Astrocyte (in vitro differentiated cells and primary cell): ENCODE data around the gene ANKRD28. TPM values are rescaled to one million over a fixed set of nuclear protein-coding genes. Genes with fewer than 3 reads are reported as not detected.

Experiments used
- DNase-seq: peaks from one replicate; pipeline ENCODE4 v3.0.0-alpha.2; 2010; ENCODE audit warnings: low read depth
- FAIRE-seq: peaks from 2 replicates; lab custom pipeline; 2011; peaks lifted over from hg19 to GRCh38; lab: Jason Lieb, UNC
- H2AFZ ChIP-seq: 2 replicates; pipeline ENCODE4 v1.6.0; 2012; ENCODE audit warnings: low read depth, low read length, inconsistent platforms
- H3K27ac ChIP-seq: 2 replicates; pipeline ENCODE4 v1.5.1; 2011; ENCODE audit warnings: low read depth, low read length, inconsistent platforms
- H3K27me3 ChIP-seq: 2 replicates; pipeline ENCODE4 v1.6.0; 2011; ENCODE audit warnings: low read length, inconsistent platforms; ENCODE audit not compliant: insufficient read depth
- H3K36me3 ChIP-seq: 2 replicates; pipeline ENCODE4 v1.5.1; 2011; ENCODE audit warnings: low read length, inconsistent platforms; ENCODE audit not compliant: insufficient read depth
- H3K4me1 ChIP-seq: 2 replicates; pipeline ENCODE4 v1.5.1; 2011; ENCODE audit warnings: low read length, inconsistent platforms; ENCODE audit not compliant: insufficient read depth
- H3K4me2 ChIP-seq: 2 replicates; pipeline ENCODE4 v1.6.0; 2012; ENCODE audit warnings: low read length, inconsistent platforms
- H3K4me3 ChIP-seq: 2 replicates; pipeline ENCODE4 v1.5.1; 2011; ENCODE audit warnings: low read depth, mild to moderate bottlenecking, low read length, inconsistent platforms; ENCODE audit not compliant: insufficient read depth
- H3K79me2 ChIP-seq: 2 replicates; pipeline ENCODE4 v1.6.0; 2012; ENCODE audit warnings: mild to moderate bottlenecking, low read length, inconsistent platforms; ENCODE audit not compliant: insufficient read depth
- H3K9ac ChIP-seq: 2 replicates; pipeline ENCODE4 v1.6.0; 2012; ENCODE audit warnings: mild to moderate bottlenecking, low read length, inconsistent platforms
- H3K9me3 ChIP-seq: 2 replicates; pipeline ENCODE4 v1.5.1; 2012; ENCODE audit warnings: low read depth, mild to moderate bottlenecking, low read length, inconsistent platforms; ENCODE audit not compliant: insufficient read depth
- H4K20me1 ChIP-seq: 2 replicates; pipeline ENCODE4 v1.6.0; 2012; ENCODE audit warnings: low read length, inconsistent platforms; ENCODE audit not compliant: insufficient read depth
- H3K27ac Mint-ChIP-seq: one replicate; pipeline ENCODE4 v1.8.0; 2021; ENCODE audit warnings: mild to moderate bottlenecking, mixed read lengths; ENCODE audit not compliant: unreplicated experiment
- H3K27me3 Mint-ChIP-seq: one replicate; pipeline ENCODE4 v1.8.0; 2021; ENCODE audit warnings: low read depth, mixed read lengths; ENCODE audit not compliant: unreplicated experiment
- H3K36me3 Mint-ChIP-seq: one replicate; pipeline ENCODE4 v1.8.0; 2021; ENCODE audit warnings: low read depth, mixed read lengths; ENCODE audit not compliant: unreplicated experiment
- H3K4me1 Mint-ChIP-seq: one replicate; pipeline ENCODE4 v1.8.0; 2021; ENCODE audit warnings: low read depth, mixed read lengths; ENCODE audit not compliant: unreplicated experiment
- H3K4me3 Mint-ChIP-seq: one replicate; pipeline ENCODE4 v1.8.0; 2021; ENCODE audit warnings: mild to moderate bottlenecking, moderate library complexity, mixed read lengths; ENCODE audit not compliant: unreplicated experiment
- H3K9me3 Mint-ChIP-seq: one replicate; pipeline ENCODE4 v1.8.0; 2021; ENCODE audit warnings: mild to moderate bottlenecking, mixed read lengths; ENCODE audit not compliant: unreplicated experiment
- EZH2 ChIP-seq: IDR thresholded peaks from 2 replicates; pipeline ENCODE4 v1.6.1; 2012; ENCODE audit warnings: mild to moderate bottlenecking, low read length, inconsistent platforms; ENCODE audit not compliant: insufficient read depth
- total RNA-seq: library from RNA; stranded (reverse); gene quantifications from 2 replicates; pipeline ENCODE4 v1.2.1, GENCODE V29; 2021
- TF ChIP-seq, protein P1 (sequence below): IDR thresholded peaks from 2 replicates; pipeline ENCODE4 v1.5.1; 2011; ENCODE audit warnings: low read depth, mild to moderate bottlenecking, inconsistent platforms, low read length, moderate library complexity; ENCODE audit not compliant: insufficient read depth

The ANKRD28 gene
- total RNA-seq, 1 donor from 2014 or later, result 61.3 TPM

DNA sequence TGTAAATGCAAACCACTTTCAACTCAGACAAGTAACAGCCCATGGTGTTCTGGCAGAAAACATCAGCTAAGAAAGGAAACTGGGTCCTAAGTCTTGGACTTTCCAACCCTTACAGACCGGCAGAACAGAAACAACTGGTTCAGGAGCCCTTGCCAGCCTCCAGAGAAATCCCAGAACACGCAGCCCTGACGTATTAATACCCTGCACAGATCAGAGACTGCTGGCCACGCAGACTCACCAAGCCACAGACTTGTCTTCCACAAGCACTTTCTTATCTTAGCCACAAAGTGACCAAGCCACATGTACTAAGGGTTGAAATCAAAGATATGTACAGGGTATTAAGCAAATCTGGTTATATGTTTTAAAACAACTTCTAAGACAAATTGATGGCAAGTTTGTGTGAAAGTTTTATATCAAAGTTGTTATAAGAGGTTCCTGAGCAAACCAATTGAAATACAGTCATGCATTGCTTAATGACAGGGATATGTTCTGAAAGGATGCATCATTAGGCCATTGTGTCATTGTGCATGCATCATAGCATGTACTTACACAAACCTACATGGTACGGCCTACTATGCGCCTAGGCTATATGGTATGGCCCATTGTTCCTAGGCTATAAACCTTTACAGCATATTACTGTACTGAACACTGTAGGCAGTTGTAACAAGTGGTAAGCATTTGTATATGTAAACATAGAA is 159.4 kb downstream of the ANKRD28 start:
- TF ChIP-seq EZH2, result no peak
- TF ChIP-seq, protein P1, sequence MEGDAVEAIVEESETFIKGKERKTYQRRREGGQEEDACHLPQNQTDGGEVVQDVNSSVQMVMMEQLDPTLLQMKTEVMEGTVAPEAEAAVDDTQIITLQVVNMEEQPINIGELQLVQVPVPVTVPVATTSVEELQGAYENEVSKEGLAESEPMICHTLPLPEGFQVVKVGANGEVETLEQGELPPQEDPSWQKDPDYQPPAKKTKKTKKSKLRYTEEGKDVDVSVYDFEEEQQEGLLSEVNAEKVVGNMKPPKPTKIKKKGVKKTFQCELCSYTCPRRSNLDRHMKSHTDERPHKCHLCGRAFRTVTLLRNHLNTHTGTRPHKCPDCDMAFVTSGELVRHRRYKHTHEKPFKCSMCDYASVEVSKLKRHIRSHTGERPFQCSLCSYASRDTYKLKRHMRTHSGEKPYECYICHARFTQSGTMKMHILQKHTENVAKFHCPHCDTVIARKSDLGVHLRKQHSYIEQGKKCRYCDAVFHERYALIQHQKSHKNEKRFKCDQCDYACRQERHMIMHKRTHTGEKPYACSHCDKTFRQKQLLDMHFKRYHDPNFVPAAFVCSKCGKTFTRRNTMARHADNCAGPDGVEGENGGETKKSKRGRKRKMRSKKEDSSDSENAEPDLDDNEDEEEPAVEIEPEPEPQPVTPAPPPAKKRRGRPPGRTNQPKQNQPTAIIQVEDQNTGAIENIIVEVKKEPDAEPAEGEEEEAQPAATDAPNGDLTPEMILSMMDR, result no peak
- H3K27ac ChIP-seq, result peak overlapping the region; percentile 41
- Mint-ChIP-seq H3K27ac (no peak overlapping the region), H3K4me1 (peaks cover 39% of the 10 kb centered on the region), H3K36me3 (peaks cover 17% of the 10 kb centered on the region), H3K27me3 (no peaks in the 10 kb centered on the region), H3K9me3 (peaks cover 2% of the 10 kb centered on the region), H3K4me3 (no peak overlapping the region)
- H3K9ac ChIP-seq, result no peak overlapping the region
- peaks cover 53% of the 10 kb centered on the region for H3K4me1 ChIP-seq
- no peak overlapping the region for H3K4me3 ChIP-seq
- H2AFZ ChIP-seq, result no peak overlapping the region
- FAIRE-seq (no peak), DNase-seq (peak; percentile 81)
- H3K27me3 ChIP-seq, result no peaks in the 10 kb centered on the region
- no peak overlapping the region for H3K4me2 ChIP-seq
- no peaks in the 10 kb centered on the region for H3K79me2 ChIP-seq
- H4K20me1 ChIP-seq, result no peaks in the 10 kb centered on the region
- H3K36me3 ChIP-seq, result no peaks in the 10 kb centered on the region
- no peaks in the 10 kb centered on the region for H3K9me3 ChIP-seq

DNA sequence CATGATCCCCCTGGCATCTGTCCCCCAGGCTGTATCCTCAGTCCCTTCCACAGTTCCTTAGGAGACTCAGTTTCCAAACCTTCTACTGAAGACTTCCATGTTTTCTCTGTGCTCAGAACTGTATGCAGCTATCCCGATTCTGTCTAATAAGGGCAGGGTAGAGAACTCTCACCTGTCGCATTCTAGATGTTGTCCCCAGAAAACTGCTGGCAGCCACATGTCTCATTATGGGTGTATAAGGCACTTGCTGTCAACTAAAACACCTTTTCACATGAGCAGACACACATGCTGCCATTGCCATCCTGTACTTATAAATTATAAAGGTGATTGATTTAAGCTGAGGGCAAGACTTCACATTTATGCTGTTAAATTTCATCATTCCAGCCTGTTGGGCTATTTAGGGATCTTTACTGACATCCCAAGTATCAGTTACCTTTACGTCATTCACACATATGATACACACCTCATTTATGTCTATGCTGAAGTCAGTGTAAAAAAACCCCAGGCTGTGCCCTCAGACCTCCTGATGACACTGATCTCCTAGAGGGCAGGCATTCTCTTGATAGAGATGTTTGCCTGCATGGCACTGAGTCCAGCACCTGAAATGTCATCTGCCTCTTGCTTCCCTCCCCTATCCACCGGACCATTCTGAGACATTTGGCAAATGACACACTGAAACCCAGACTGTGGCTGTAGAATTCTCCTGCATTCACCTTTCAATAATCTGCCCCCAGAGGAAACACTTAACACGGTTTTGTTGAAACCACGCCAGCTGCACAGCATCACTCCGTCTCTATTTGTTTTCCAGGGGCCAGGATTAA is 160.4 kb downstream of the ANKRD28 start:
- Histone ChIP-seq H3K4me1 (peaks cover 61% of the 10 kb centered on the region), H3K4me3 (no peak overlapping the region), H3K27me3 (no peaks in the 10 kb centered on the region), H4K20me1 (no peaks in the 10 kb centered on the region), H3K27ac (peak overlapping the region; percentile 70), H3K9me3 (no peaks in the 10 kb centered on the region), H3K4me2 (no peak overlapping the region), H2AFZ (no peak overlapping the region), H3K79me2 (no peaks in the 10 kb centered on the region), H3K36me3 (no peaks in the 10 kb centered on the region), H3K9ac (peak overlapping the region; percentile 3)
- Mint-ChIP-seq H3K27me3 (no peaks in the 10 kb centered on the region), H3K4me3 (no peak overlapping the region), H3K36me3 (peaks cover 17% of the 10 kb centered on the region), H3K4me1 (peaks cover 39% of the 10 kb centered on the region), H3K9me3 (peaks cover 2% of the 10 kb centered on the region), H3K27ac (peak overlapping the region; percentile 90)
- peak; percentile 32 for DNase-seq
- no peak for FAIRE-seq
- TF ChIP-seq, protein P1, result no peak
- TF ChIP-seq EZH2, result no peak
